ENCODE measurements around the gene TSEN34. TPM values are rescaled to one million over a fixed set of nuclear protein-coding genes. Genes with fewer than 3 reads are reported as not detected.
"Not testable (repeated sequence)": the region's sequence is repeated elsewhere in the genome, so short reads cannot be mapped to it uniquely, and the experiment has no call there.

Gene TSEN34
- total and polyA plus RNA-seq, 2 donors: 31.1 to 81.4 TPM

- H3K36me3 ChIP-seq (ENCODE audit: insufficient read depth): no peaks in the 10 kb centered on the region
- 86% methylated on average over 9 of the region's 9 CpGs for WGBS
- no peak overlapping the region for H3K27ac ChIP-seq (ENCODE audit: low read depth)
- no peaks in the 10 kb centered on the region for H3K4me1 ChIP-seq (ENCODE audit: insufficient read depth)
- no peak for DNase-seq (ENCODE audit: extremely low spot score)
- H3K4me3 ChIP-seq (ENCODE audit: low read depth, low read length): no peak overlapping the region
Observed at GRCh38 chr19:54216869-54217268, 25.8 kb downstream of the TSEN34 start.

- DNase-seq (ENCODE audit: extremely low spot score); H3K36me3 ChIP-seq (ENCODE audit: insufficient read depth); H3K4me1 ChIP-seq (ENCODE audit: insufficient read depth); H3K4me3 ChIP-seq (ENCODE audit: low read depth, low read length); H3K27ac ChIP-seq (ENCODE audit: low read depth): not testable (repeated sequence)
- 50% methylated on average over 14 of the region's 20 CpGs for WGBS
Observed at GRCh38 chr19:54217517-54218247, 26.6 kb downstream of the TSEN34 start.

- Histone ChIP-seq H3K4me1 (ENCODE audit: insufficient read depth) (no peaks in the 10 kb centered on the region), H3K36me3 (ENCODE audit: insufficient read depth) (no peaks in the 10 kb centered on the region), H3K4me3 (ENCODE audit: low read depth, low read length) (no peak overlapping the region), H3K27ac (ENCODE audit: low read depth) (no peak overlapping the region)
- DNase-seq (ENCODE audit: extremely low spot score): no peak
- 76% methylated on average over 8 of the region's 8 CpGs for WGBS
Observed at GRCh38 chr19:54218259-54218658, 27.2 kb downstream of the TSEN34 start.

- no peak for DNase-seq (ENCODE audit: extremely low spot score)
- WGBS: 86% methylated on average over 27 of the region's 27 CpGs
Observed at GRCh38 chr19:54218960-54219661, 28.0 kb downstream of the TSEN34 start.

GRCh38 chr19:54219702-54220101 lies 28.6 kb downstream of the TSEN34 start:
- H3K4me3 ChIP-seq (ENCODE audit: low read depth, low read length); H3K27ac ChIP-seq (ENCODE audit: low read depth); DNase-seq (ENCODE audit: extremely low spot score); H3K4me1 ChIP-seq (ENCODE audit: insufficient read depth); H3K36me3 ChIP-seq (ENCODE audit: insufficient read depth): not testable (repeated sequence)
- 83% methylated on average over 2 of the region's 5 CpGs for WGBS

More at GRCh38 chr19:54218960-54219661, 28.0 kb downstream of the TSEN34 start:
- H3K4me3 ChIP-seq (ENCODE audit: low read depth, low read length): no peak overlapping the region
- H3K27ac ChIP-seq (ENCODE audit: low read depth): no peak overlapping the region
- H3K36me3 ChIP-seq (ENCODE audit: insufficient read depth): no peaks in the 10 kb centered on the region
- no peaks in the 10 kb centered on the region for H3K4me1 ChIP-seq (ENCODE audit: insufficient read depth)

GRCh38 chr19:54221947-54222346 lies 30.8 kb downstream of the TSEN34 start:
- not testable (repeated sequence) for DNase-seq (ENCODE audit: extremely low spot score); H3K27ac ChIP-seq (ENCODE audit: low read depth); H3K4me1 ChIP-seq (ENCODE audit: insufficient read depth); H3K4me3 ChIP-seq (ENCODE audit: low read depth, low read length); H3K36me3 ChIP-seq (ENCODE audit: insufficient read depth)
- WGBS: 81% methylated on average over 7 of the region's 7 CpGs

- not testable (repeated sequence) for H3K4me1 ChIP-seq (ENCODE audit: insufficient read depth); DNase-seq (ENCODE audit: extremely low spot score); H3K4me3 ChIP-seq (ENCODE audit: low read depth, low read length); H3K36me3 ChIP-seq (ENCODE audit: insufficient read depth); H3K27ac ChIP-seq (ENCODE audit: low read depth)
- 61% methylated on average over 15 of the region's 16 CpGs for WGBS
Observed at GRCh38 chr19:54222474-54223276, 31.6 kb downstream of the TSEN34 start, which contains the start of gene LILRB3. TSS of gene LILRB3 (minus strand) at chr19:54223007. CDS start at chr19:54222976, 31 bp downstream.

- H3K4me1 ChIP-seq (ENCODE audit: insufficient read depth); H3K36me3 ChIP-seq (ENCODE audit: insufficient read depth); DNase-seq (ENCODE audit: extremely low spot score); H3K4me3 ChIP-seq (ENCODE audit: low read depth, low read length); H3K27ac ChIP-seq (ENCODE audit: low read depth): not testable (repeated sequence)
- 44% methylated on average over 14 of the region's 14 CpGs for WGBS
Observed at GRCh38 chr19:54223277-54223936, 32.3 kb downstream of the TSEN34 start.

- not testable (repeated sequence) for H3K4me1 ChIP-seq (ENCODE audit: insufficient read depth); H3K36me3 ChIP-seq (ENCODE audit: insufficient read depth); H3K27ac ChIP-seq (ENCODE audit: low read depth); H3K4me3 ChIP-seq (ENCODE audit: low read depth, low read length); DNase-seq (ENCODE audit: extremely low spot score)
- WGBS: 64% methylated on average over 5 of the region's 5 CpGs
Observed at GRCh38 chr19:54223937-54224281, 32.8 kb downstream of the TSEN34 start.

GRCh38 chr19:54224619-54225018 lies 33.5 kb downstream of the TSEN34 start:
- H3K27ac ChIP-seq (ENCODE audit: low read depth); H3K36me3 ChIP-seq (ENCODE audit: insufficient read depth); H3K4me1 ChIP-seq (ENCODE audit: insufficient read depth); DNase-seq (ENCODE audit: extremely low spot score); H3K4me3 ChIP-seq (ENCODE audit: low read depth, low read length): not testable (repeated sequence)
- whole genome bisulfite sequencing: 82% methylated on average over 10 of the region's 10 CpGs

- no peak for DNase-seq (ENCODE audit: extremely low spot score)
- Histone ChIP-seq H3K36me3 (ENCODE audit: insufficient read depth) (no peaks in the 10 kb centered on the region), H3K27ac (ENCODE audit: low read depth) (no peak overlapping the region), H3K4me3 (ENCODE audit: low read depth, low read length) (no peak overlapping the region), H3K4me1 (ENCODE audit: insufficient read depth) (no peaks in the 10 kb centered on the region)
- WGBS: 88% methylated on average over 8 of the region's 8 CpGs
Observed at GRCh38 chr19:54229146-54229545, 38.0 kb downstream of the TSEN34 start.

GRCh38 chr19:54230031-54230430 lies 38.9 kb downstream of the TSEN34 start:
- H3K27ac ChIP-seq (ENCODE audit: low read depth): no peak overlapping the region
- H3K4me1 ChIP-seq (ENCODE audit: insufficient read depth): no peaks in the 10 kb centered on the region
- H3K4me3 ChIP-seq (ENCODE audit: low read depth, low read length): no peak overlapping the region
- 85% methylated on average over 7 of the region's 7 CpGs for WGBS
- H3K36me3 ChIP-seq (ENCODE audit: insufficient read depth): no peaks in the 10 kb centered on the region
- DNase-seq (ENCODE audit: extremely low spot score): no peak
